ENCODE data around the gene PITX1. TPM values are rescaled to one million over a fixed set of nuclear protein-coding genes. Genes with fewer than 3 reads are reported as not detected.

PITX1 gene
- total and polyA plus RNA-seq, 2 donors (not counting 3 experiments of a cell fraction or from before 2014, with no cell fraction given), result 0.48 to 6.0 TPM

DNA sequence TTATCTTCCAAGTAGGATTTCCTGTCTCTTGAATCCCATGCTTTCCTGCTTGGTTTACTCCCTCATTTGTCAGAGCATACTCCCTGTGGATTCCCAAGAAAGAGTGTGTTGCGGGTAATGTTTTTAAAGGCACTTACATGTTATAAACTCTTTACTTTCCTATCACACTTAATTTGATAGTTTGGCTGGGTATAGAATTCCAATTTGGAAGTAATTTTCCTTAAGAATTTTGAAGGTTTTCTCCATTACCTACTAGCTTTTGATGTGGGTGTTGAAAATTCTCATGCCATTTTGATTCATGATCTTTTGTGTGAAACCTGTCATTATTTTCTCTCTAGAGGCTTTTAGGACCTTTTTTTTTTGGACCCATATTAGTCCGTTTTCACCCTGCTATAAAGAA is 47.2 kb upstream of the PITX1 start:
- Histone ChIP-seq H4K20me1 (replicated peaks; ENCODE audit: control insufficient read depth, extremely low read depth, insufficient read depth, low read length) (no peaks in the 10 kb centered on the region), H3K36me3 (ENCODE audit: control insufficient read depth in 2 of 2, extremely low read depth in 1 of 2, insufficient read depth in 2 of 2, low read length in 2 of 2) (no peaks in the 10 kb centered on the region), H3K27me3 (ENCODE audit: control insufficient read depth in 2 of 2, insufficient read depth in 2 of 2, low read length in 2 of 2) (peaks cover 0 to 2% of the 10 kb centered on the region in 2 experiments), H3K4me1 (ENCODE audit: control insufficient read depth, extremely low read depth, insufficient read depth, low read length) (no peaks in the 10 kb centered on the region), H2AFZ (ENCODE audit: low read depth, low read length) (no peak overlapping the region), H3K9ac (replicated peaks; ENCODE audit: extremely low read depth, insufficient read depth, low read length) (no peak overlapping the region), H3K79me2 (ENCODE audit: control insufficient read depth, insufficient read depth, low read length) (no peaks in the 10 kb centered on the region), H3K4me2 (ENCODE audit: insufficient read depth, low read length) (no peak overlapping the region), H3K9me1 (replicated peaks; ENCODE audit: control insufficient read depth, extremely low read depth, insufficient read depth, low read length) (no peaks in the 10 kb centered on the region), H3K4me3 (replicated peaks in 1 of 3; ENCODE audit: insufficient read depth in 1 of 3, low read depth in 1 of 3, low read length in 3 of 3) (no peak overlapping the region), H3K9me3 (replicated peaks; ENCODE audit: control insufficient read depth, insufficient read depth, low read length) (peaks cover 2% of the 10 kb centered on the region), H3K27ac (ENCODE audit: insufficient read depth, low read depth, low read length) (no peak overlapping the region)
- dilution Hi-C loops (cut with MboI; ENCODE audit: extremely low pct_ligation_motif_present, low sequenced_read_pairs), result no loop called here
- POLR2A ChIA-PET, result no interaction called here
- CTCF ChIA-PET, result no interaction called here
- intact Hi-C loops (cut with micrococcal nuclease), result no loop called here
- DNase-seq (ENCODE audit: low read depth, low spot score) (no peak), FAIRE-seq (no peak)
- TF ChIP-seq POLR2AphosphoS5 (IDR thresholded peaks at IDR 0.05; ENCODE audit: insufficient read depth, low read depth, low read length), result no peak
- no peak for TF ChIP-seq GATA2 (IDR thresholded peaks at IDR 0.05; ENCODE audit: insufficient read depth, insufficient read length, low read depth, low read length)
- no peak for TF ChIP-seq POLR2A (IDR thresholded peaks at IDR 0.05; ENCODE audit: low read depth, low read length)
- no peak for TF ChIP-seq MYC (IDR thresholded peaks at IDR 0.05; ENCODE audit: low read depth, low read length)
- TF ChIP-seq JUN (IDR thresholded peaks at IDR 0.05; ENCODE audit: borderline replicate concordance, insufficient read depth, insufficient read length, low read depth), result no peak
- no TSS peak for BruUV-seq (replicated peaks)

GRCh38 chr5:135079760-135080159 is 45.7 kb upstream of the PITX1 start:
- Histone ChIP-seq H3K4me1 (ENCODE audit: control insufficient read depth, extremely low read depth, insufficient read depth, low read length) (no peaks in the 10 kb centered on the region), H2AFZ (ENCODE audit: low read depth, low read length) (no peak overlapping the region), H3K9me1 (replicated peaks; ENCODE audit: control insufficient read depth, extremely low read depth, insufficient read depth, low read length) (no peaks in the 10 kb centered on the region), H3K9ac (replicated peaks; ENCODE audit: extremely low read depth, insufficient read depth, low read length) (no peak overlapping the region), H3K27me3 (ENCODE audit: control insufficient read depth in 2 of 2, insufficient read depth in 2 of 2, low read length in 2 of 2) (peaks cover 2% of the 10 kb centered on the region in 2 experiments), H4K20me1 (replicated peaks; ENCODE audit: control insufficient read depth, extremely low read depth, insufficient read depth, low read length) (no peaks in the 10 kb centered on the region), H3K4me3 (replicated peaks in 1 of 3; ENCODE audit: insufficient read depth in 1 of 3, low read depth in 1 of 3, low read length in 3 of 3) (no peak overlapping the region), H3K4me2 (ENCODE audit: insufficient read depth, low read length) (no peak overlapping the region), H3K9me3 (replicated peaks; ENCODE audit: control insufficient read depth, insufficient read depth, low read length) (peaks cover 2% of the 10 kb centered on the region), H3K79me2 (ENCODE audit: control insufficient read depth, insufficient read depth, low read length) (no peaks in the 10 kb centered on the region), H3K36me3 (ENCODE audit: control insufficient read depth in 2 of 2, extremely low read depth in 1 of 2, insufficient read depth in 2 of 2, low read length in 2 of 2) (no peaks in the 10 kb centered on the region), H3K27ac (ENCODE audit: insufficient read depth, low read depth, low read length) (no peak overlapping the region)
- DNase-seq (ENCODE audit: low read depth, low spot score) (no peak), FAIRE-seq (no peak)
- ChIA-PET CTCF (no interaction called here), POLR2A (no interaction called here)
- intact Hi-C loops (cut with micrococcal nuclease), result no loop called here
- no TSS peak for BruUV-seq (replicated peaks)
- dilution Hi-C loops (cut with MboI; ENCODE audit: extremely low pct_ligation_motif_present, low sequenced_read_pairs), result no loop called here
- TF ChIP-seq CTCF (IDR thresholded peaks at IDR 0.05; ENCODE audit: extremely low read depth in 1 of 2, insufficient read depth in 1 of 2, low read depth in 1 of 2, low read length in 2 of 2) (no peak), MYC (IDR thresholded peaks at IDR 0.05; ENCODE audit: low read depth, low read length) (no peak), POLR2A (IDR thresholded peaks at IDR 0.05; ENCODE audit: low read depth, low read length) (no peak), POLR2AphosphoS5 (IDR thresholded peaks at IDR 0.05; ENCODE audit: insufficient read depth, low read depth, low read length) (no peak), FOS (IDR thresholded peaks at IDR 0.05; ENCODE audit: borderline replicate concordance, insufficient read depth, low read length) (no peak), GATA2 (IDR thresholded peaks at IDR 0.05; ENCODE audit: insufficient read depth, insufficient read length, low read depth, low read length) (no peak), MAX (IDR thresholded peaks at IDR 0.05; ENCODE audit: insufficient read depth, insufficient read length) (no peak), EZH2 (IDR thresholded peaks at IDR 0.05; ENCODE audit: borderline replicate concordance, low read depth, low read length, severe bottlenecking) (no peak)
